ENCODE results near the gene HAVCR2.

DNA sequence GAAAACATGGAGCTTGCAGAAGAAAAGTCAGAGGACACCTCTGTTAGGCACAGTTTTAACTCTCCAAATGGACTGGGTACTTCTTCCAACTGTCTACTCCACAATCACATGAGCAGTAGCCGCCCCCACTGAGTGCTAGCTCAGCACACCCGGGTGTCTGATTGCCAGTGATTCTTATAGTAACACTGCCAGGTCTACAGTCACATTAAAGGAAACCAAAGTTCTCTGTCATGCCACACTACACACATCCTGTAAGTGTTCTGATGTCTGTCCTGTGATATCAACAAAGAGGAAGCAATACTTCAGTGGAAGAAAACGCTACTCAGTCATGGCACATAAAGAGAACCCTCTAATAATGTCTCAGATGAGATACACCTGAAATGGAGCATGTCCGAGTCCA is at the start of gene HAVCR2:
- TF ChIP-seq, protein P1, sequence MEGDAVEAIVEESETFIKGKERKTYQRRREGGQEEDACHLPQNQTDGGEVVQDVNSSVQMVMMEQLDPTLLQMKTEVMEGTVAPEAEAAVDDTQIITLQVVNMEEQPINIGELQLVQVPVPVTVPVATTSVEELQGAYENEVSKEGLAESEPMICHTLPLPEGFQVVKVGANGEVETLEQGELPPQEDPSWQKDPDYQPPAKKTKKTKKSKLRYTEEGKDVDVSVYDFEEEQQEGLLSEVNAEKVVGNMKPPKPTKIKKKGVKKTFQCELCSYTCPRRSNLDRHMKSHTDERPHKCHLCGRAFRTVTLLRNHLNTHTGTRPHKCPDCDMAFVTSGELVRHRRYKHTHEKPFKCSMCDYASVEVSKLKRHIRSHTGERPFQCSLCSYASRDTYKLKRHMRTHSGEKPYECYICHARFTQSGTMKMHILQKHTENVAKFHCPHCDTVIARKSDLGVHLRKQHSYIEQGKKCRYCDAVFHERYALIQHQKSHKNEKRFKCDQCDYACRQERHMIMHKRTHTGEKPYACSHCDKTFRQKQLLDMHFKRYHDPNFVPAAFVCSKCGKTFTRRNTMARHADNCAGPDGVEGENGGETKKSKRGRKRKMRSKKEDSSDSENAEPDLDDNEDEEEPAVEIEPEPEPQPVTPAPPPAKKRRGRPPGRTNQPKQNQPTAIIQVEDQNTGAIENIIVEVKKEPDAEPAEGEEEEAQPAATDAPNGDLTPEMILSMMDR (IDR thresholded peaks at IDR 0.05; ENCODE audit: low read length), result no peak
- no peak for TF ChIP-seq EZH2 (optimal IDR thresholded peaks at IDR 0.05; ENCODE audit: low read depth, low read length)
- no peak for TF ChIP-seq EZH2phosphoT487 (IDR thresholded peaks at IDR 0.05; ENCODE audit: low read length)

Measured in MM.1S (cell line).